Stimulated activated CD4-positive, alpha-beta T cell treated with anti-CD3 and anti-CD28 coated beads, Interleukin-4, amount 100 ng/mL, for 1 hour (primary cell): ENCODE measurements around the gene CREBBP.

Experiments
- DNase-seq: peaks from one replicate; pipeline ENCODE4 v3.0.0-alpha.2; 2020

CREBBP gene

DNA sequence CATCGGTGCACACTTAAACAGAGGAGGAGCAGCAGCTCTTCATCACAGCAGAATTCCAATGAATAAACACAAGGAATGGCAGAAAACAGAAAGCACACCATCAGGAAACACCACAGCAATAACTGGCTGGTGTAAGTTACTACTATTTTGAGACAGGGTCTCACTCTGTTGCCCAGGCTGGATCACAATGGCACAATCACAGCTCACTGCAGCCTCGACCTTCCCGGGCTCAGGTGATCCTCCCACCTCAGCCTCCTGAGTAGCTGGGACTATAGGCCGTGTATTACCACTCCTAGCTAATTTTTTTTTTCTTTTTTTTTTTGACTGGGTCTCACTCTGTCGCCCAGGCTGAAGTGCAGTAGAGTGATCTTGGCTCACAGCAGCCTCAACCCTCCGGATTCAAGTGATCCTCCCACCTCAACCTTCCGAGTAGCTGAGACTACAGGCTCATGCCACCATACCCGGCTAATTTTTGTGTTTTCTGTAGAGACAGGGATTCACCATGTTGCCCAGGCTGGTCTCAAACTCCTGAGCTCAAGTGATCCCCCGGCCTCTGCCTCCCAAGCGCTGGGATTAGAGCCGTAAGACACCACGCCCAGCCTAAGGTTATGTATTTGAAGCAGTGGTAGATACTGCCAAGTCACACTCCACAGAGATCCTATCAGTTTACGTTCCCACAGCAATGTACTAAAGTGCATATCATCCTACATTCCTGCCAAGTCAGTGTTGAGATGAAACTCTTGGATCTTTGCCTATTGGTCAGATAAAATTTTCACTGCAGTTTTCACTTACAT, 183.9 kb downstream of the CREBBP start:
- no peak for DNase-seq

DNA sequence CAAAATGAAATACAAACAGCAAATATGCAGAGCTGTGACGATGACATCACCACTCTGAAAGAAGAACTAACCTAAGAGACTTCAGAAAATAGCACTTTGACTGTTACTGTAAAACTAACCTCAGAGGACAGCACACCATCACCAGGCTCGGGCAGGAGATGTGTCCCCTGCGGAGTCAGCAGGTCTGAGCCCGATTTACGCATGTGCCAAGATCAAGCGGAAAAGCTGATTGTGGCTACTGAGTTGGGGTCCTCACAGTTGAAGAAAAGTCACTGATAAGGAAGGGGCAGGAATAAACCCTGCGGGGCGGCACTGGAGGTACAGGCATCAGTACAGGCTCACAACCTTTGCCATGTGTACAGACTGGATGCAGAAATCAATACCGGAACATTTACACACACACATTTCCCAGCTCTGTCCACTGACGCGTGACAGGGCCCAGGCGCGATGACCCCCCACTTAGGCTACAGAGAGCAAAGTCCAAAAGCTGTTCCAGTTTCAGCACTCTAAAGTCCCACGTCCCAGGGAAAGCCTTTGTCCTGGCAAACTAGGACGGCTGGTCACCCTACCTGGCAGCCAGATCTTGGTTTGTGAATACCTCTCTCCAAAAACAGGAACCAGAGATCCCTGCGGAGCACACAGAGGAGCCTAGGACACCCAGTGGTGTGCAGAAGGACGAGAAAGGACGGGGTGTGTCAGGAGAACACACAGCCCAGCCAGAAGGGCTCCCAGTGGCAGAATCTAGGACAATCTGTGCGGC, 184.7 kb downstream of the CREBBP start:
- no peak for DNase-seq

DNA sequence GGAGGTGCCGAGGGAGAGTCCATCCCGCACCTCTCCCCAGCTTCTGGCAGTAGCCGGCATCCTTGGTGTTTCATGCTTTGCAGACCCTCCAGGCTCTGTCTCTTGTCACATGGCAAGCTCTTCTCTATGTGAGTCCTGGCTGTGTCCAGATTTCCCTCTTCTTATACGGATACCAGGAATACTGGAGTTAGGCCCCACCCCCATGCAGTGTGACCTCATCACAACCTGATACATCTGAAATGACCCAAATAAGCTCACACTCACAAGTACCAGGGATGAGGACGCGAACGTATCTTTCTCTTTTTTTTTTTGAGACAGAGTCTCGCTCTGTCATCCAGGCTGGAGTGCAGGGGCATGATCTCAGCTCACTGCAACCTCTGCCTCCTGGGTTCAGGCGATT, 186.5 kb downstream of the CREBBP start:
- DNase-seq: no peak

DNA sequence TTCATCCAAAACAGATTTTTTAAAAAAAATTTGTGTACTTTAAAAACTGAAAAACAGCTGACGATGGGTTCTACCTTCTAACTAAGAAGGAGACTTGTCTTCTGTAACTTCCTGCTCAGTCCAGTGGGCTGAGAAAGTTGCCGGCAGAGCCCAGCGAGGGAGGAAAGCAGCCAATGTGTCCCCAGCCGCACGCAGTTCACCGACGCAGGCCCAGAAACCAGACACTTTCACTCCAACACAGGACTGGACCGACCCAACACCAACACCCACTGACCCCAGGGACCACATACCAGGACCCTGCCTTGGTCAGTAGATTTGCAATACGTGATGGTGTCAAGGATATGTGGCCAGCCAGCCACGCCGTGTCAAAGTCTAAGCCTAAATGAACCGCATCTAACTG, 188.8 kb downstream of the CREBBP start:
- DNase-seq: no peak

DNA sequence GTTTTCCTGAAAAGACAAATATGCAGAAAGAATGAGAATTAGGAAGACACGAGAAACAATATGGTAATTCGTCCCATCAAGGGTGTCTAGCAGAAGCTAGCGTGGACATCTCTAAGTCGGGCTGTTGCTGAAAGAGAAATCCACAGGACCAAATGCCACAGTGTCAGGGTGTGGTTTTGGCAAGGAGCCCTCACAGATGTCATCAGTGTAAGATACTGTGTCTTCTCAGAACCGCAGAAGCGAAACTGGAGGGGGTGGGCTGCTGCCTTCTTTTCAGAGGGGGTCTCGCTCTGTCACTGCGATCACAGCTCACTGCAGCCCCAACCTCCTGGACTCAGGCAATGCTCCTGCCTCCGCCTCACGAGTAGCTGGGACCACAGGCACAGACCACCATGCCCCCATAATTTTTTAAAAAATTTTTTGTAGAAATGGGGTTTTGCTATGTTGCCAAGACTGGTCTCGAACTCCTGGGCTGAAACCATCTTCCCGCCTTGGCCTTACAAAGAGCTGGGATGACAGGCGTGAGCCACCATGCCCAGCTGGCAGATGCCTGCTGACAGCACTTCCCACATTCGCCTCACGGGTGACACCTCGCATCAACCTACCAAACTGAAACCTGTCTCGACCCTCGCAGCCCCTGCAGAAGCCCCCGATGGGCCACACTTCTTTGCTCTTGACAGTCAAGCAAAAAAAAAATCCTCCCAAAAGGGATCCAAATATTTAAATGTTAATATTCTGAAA, 189.4 kb downstream of the CREBBP start:
- no peak for DNase-seq

DNA sequence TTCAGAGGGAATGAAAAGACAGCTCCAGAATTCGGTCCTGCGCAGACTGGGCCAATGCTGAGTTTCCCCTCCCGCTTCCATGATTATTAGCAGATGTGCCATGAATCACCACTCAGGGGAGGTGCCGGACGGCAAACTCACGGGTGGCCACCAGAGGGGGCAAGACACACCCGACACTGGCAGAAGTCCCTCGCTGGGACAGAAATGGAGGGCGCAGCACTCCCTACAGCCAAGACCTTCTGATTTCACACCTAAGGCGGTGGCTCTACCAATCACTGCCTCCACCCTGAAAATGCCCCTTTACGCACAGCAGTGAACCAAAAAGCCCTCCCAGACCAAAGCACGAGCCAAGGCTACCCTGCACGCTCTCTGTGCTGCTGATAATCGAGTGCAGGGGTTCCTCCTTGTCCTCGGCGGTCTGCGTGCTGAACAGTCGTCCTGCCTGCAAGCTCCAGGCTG, 190.0 kb downstream of the CREBBP start:
- DNase-seq: peak; percentile 83

DNA sequence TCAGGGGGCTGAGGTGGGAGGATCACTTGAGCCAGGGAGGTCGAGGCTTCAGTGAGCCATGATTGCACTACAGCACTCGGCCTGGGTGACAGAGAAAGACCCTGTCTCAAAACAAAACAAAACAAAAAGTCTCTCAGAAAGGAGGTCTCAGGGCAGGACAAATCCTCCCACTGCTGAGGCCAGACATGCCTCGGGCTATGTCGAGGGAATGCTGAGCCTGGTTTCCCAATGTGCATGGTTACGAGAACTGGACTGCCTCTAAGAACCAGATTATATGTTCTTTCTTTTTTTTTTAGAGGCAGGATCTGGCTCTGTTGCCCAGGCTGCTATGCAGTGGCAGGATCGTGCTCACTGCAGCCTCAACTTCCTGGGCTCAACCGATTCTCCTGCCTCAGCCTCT, 190.8 kb downstream of the CREBBP start:
- no peak for DNase-seq

DNA sequence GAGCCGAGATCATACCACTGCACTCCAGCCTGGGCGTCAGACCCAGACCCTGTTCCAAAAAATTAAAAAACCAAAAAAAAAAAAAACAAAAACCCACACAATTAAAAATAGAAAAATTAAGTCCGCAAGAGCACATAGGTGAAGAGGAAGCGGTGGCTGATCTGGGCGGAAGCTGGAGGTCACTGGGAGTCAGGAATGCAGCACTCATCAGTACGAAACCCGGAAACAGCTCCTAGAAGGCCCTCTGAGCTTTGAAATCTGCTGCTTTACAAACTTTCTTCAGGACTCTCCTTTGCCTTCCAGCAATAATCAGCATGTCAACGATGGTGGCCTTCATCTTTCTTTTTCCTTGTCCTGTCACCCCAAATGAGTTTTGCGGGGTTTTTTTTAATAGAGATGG, 192.7 kb downstream of the CREBBP start:
- DNase-seq: no peak

DNA sequence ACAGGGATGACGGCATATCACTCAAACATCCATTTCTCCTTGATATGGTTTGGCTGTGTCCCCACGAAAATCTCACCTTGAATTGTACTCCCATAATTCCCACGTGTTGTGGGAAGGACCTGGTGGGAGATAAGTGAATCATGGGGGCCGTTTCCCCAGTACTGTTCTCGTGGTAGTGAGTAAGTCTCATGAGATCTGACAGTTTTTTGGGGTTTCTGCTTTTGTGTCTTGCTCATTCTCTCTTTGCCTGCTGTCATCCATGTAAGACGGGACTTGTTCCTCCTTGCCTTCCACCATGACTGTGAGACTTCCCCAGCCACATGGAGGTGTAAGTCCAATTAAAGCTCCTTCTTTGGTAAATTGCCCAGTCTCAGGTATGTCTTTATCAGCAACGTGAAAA, 193.5 kb downstream of the CREBBP start:
- no peak for DNase-seq

DNA sequence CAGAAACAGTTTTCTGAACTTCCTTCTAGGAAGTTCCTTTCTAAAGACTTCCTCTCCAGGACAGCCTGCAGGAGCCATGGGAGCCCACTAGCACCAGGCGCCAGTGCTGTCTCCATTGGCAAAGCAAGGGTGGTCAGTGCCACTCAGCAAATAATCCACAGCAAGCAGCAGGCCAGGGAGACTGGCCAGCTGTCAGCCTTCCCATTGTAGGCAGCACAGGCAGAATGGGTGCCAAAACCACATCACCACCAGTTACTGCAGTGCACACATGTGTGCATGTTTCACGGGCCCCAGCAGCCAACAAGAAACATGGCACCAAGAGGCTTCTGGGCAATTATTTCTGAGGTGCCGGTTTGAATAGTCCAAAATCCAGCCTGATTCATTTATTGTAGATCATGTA, 199.3 kb downstream of the CREBBP start:
- no peak for DNase-seq

DNA sequence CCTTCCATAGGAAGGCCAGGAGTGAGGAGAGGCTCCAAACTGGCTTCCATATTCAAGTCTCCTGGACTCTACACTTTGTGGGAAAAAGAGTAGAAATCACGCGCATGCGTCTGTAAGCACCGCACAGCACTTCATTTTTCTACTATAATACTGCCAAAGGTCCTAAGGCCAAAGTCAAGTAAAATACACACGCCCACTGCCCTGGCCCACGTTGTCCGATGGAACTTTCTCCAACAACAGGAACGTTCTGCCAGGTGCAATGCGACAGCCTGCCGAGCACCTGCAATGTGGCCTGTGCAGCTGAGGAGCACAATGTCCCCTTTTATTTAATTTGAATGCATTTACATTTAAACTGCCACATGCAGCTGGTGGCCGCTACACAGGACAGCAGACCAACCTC, 202.5 kb downstream of the CREBBP start:
- DNase-seq: no peak

DNA sequence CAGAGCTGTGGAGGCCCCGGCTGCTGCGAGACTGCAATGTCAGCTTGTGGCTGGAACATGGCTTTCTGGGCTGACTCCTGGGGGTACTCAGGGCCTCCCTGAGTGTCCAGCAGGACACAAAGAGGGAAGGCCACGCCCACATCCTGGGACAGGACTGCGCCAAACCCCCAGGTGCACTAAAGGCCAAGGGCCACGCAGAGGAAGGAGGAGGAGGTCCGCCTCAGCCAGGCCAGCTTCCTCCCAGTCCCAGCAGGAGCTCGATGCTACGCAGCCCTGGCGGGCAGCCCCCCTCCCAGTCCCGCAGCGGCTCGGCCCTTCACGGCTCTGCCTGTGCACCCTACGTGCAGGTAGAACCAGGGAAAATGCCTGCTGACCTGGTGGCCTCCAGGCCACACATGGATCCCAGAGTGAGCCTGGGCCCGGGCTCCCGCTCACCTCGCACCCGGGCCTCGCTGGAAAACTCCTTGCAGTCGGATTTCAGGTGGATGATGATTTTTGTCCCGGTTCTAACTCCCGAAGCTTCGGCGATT, 204.8 kb downstream of the CREBBP start:
- DNase-seq: no peak
